Activated T-cell treated with anti-CD3 and anti-CD28 coated beads, Interleukin-2, amount 50 U/mL, for 24 hours (primary cell): Measurements from ENCODE around the gene FOXI1.
"Not testable (repeated sequence)": the region's sequence is repeated elsewhere in the genome, so short reads cannot be mapped to it uniquely, and the experiment has no call there.

Experiments used
- DNase-seq: peaks from one replicate; pipeline ENCODE4 v3.0.0-alpha.2; 2020
- H3K27ac Mint-ChIP-seq: 2 replicates; pipeline ENCODE4 v1.8.0; 2020; ENCODE audit warnings: mild to moderate bottlenecking, mixed read lengths
- H3K27me3 Mint-ChIP-seq: 2 replicates; pipeline ENCODE4 v1.8.0; 2020; ENCODE audit warnings: mixed read lengths
- H3K36me3 Mint-ChIP-seq: 2 replicates; pipeline ENCODE4 v1.8.0; 2020; ENCODE audit warnings: low read depth, mixed read lengths
- H3K4me1 Mint-ChIP-seq: 2 replicates; pipeline ENCODE4 v1.8.0; 2020; ENCODE audit warnings: low read depth, mixed read lengths
- H3K4me3 Mint-ChIP-seq: 2 replicates; pipeline ENCODE4 v1.8.0; 2020; ENCODE audit warnings: mild to moderate bottlenecking, moderate library complexity, mixed read lengths
- H3K9me3 Mint-ChIP-seq: 2 replicates; pipeline ENCODE4 v1.8.0; 2020; ENCODE audit warnings: mixed read lengths

Gene FOXI1

DNA sequence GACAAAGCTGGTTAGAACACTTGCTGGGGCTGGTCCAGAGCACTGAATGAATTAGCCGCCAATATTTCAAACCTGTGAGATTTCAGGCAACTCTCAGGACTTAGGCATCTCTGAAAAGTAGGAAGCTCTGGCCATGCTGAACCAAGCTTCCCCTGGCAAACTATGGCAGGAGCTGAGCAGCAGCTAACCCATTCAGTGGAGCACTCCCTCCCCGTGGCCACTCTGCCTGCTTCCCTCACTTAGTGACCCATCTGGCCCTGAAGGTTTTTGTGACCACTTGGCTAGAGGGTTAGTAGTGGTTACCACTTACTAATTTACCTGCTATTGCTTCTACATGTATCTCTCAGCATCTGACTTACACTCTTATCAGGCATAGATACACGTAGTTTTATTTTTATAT lies 25.5 kb downstream of the FOXI1 start:
- H3K27me3 Mint-ChIP-seq = peaks cover 34% of the 10 kb centered on the region
- H3K36me3 Mint-ChIP-seq = no peaks in the 10 kb centered on the region
- no peak overlapping the region for H3K4me3 Mint-ChIP-seq
- H3K4me1 Mint-ChIP-seq = no peaks in the 10 kb centered on the region
- DNase-seq = no peak
- no peak overlapping the region for H3K27ac Mint-ChIP-seq
- H3K9me3 Mint-ChIP-seq = peaks cover 9% of the 10 kb centered on the region

DNA sequence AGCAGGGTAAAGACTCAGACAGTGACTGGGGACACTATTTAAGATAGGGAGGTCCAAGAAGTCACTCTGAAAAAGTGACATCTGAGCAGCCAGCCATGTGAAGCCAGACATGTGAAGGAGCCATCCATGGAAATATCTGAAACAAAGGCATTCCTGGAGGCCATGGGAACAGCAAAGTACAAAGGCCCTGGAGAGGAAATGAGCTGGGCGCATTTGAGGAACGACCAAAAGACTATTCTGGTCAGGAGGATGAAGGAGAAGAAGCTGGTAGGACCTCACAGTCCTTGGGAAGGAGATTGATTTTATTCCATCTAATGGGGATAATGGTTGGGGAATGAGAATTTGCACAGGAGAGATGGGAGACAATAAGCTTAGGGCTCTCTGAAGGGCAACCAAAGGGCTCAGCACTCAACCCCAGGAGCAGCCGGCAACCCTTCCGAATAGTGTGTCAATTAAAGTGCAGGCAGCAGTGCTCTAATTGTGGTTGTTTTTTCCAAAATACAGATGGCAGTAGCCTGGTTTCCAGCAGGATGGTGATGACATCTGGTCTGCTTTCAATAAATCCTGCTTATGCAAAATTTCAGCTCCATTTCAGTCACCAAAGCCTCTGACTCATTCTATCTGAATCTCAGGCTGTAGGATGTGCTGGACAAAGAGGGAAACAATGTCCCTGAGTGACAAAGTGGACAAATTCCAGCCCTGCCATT lies 26.7 kb downstream of the FOXI1 start:
- no peak overlapping the region for H3K27ac Mint-ChIP-seq
- no peak overlapping the region for H3K4me3 Mint-ChIP-seq
- peaks cover 22% of the 10 kb centered on the region for H3K27me3 Mint-ChIP-seq
- H3K4me1 Mint-ChIP-seq = no peaks in the 10 kb centered on the region
- no peaks in the 10 kb centered on the region for H3K9me3 Mint-ChIP-seq
- DNase-seq = no peak
- H3K36me3 Mint-ChIP-seq = no peaks in the 10 kb centered on the region

DNA sequence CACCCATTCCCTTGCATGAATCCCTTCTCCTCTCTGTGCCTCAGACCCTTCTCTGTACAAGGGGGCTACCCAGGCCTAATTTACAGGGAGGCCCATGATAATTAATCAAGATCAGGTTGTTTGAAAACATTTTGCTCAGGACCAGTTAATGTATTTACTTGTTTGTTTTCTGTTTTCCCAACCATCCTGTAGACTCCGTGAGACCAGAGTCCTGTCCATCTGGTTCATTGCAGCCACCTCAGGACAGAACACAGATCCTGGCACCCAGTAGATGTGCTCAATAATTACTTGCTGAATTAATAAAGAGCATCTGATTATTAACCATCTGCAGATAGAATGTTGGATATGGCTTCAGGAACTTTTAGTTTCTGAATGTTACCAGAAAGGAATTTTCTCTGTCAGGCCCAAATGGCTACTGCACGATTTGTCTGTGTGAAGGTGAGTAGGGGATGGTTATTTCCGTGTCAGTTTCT lies 27.3 kb downstream of the FOXI1 start:
- peaks cover 17% of the 10 kb centered on the region for H3K27me3 Mint-ChIP-seq
- H3K36me3 Mint-ChIP-seq = no peaks in the 10 kb centered on the region
- no peaks in the 10 kb centered on the region for H3K9me3 Mint-ChIP-seq
- no peaks in the 10 kb centered on the region for H3K4me1 Mint-ChIP-seq
- DNase-seq = no peak
- no peak overlapping the region for H3K4me3 Mint-ChIP-seq
- no peak overlapping the region for H3K27ac Mint-ChIP-seq

DNA sequence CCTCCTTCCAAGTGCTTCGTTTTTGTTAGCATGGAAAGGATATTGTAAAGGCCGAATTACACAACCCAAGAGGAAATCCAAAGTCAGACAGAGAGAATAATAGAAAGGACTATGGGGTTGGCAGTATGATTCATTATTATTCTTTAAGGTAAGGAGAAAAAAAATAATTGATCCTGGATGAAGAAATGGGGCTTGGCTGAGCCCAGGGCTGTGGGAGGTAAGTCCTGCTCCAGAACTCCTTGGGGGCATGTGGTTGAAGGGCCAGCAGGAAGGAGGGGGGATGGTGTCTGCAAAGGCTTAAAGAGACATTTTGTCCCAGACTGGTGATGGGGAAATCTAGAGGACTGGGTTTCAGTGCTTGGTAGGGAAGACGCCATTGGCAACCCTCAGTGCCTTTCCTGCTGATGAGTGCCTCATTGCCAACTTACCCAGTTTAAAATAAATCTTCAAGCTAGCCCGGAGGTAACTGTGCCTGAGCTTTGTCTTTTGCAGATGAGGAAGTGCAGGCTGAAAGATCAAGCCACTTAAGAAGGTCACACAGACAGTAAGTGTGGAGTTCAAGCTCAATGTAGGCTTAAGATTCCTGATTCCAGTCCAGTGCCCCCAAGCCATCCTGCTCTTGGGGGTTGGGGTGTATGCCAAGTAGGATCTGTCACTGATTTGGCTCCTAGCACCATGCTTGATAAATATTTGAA lies 30.2 kb downstream of the FOXI1 start:
- Mint-ChIP-seq H3K9me3 (no peaks in the 10 kb centered on the region), H3K4me1 (no peaks in the 10 kb centered on the region), H3K4me3 (no peak overlapping the region), H3K27me3 (peaks cover 7% of the 10 kb centered on the region), H3K36me3 (no peaks in the 10 kb centered on the region), H3K27ac (no peak overlapping the region)
- DNase-seq = no peak

DNA sequence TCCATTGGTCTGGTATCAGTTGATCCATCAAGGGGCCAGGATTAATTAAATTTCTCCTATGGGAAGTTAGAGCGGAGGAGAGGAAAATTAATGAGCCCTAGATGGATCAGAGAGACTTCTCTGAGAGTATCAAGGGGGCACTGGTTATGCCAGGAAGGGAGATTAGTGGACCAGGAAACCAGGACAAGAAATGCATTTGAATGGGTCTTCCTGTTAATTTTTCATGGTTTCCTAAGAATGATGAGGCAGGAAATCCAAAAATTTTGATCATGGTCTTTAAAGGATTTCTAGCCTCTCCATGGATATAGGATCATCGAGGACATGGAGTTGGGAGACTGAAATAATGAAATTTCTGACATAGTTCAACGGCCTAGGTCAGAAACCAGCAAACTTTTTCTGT lies 30.8 kb downstream of the FOXI1 start:
- H3K4me3 Mint-ChIP-seq = no peak overlapping the region
- H3K36me3 Mint-ChIP-seq = no peaks in the 10 kb centered on the region
- H3K4me1 Mint-ChIP-seq = no peaks in the 10 kb centered on the region
- DNase-seq = no peak
- no peaks in the 10 kb centered on the region for H3K9me3 Mint-ChIP-seq
- peaks cover 7% of the 10 kb centered on the region for H3K27me3 Mint-ChIP-seq
- H3K27ac Mint-ChIP-seq = no peak overlapping the region

DNA sequence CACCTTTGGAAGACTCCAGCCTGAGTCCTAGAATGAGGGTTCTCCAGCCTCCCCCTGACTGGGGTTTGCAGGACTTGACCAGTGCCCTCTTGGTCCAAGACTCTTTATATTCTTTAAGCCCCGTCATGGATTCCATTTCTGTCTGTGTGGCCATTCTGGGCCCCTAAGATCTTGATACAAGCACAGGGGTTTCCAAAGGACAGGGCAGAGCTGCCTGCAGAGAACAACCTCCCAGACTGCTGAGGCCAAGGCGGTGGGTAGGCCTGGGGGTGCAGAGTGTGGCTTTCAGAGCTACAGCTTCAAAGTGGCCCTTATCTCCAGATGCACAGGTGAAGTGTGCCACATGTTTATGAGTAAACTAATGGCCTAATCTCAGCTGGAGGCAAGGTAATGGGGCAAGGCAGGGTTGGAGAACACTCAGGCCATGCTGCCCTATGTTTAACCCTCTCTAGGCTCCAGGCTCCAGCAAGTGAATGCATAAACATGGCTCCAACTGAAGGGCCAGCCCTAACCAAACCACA lies 32.1 kb downstream of the FOXI1 start:
- no peak overlapping the region for H3K27ac Mint-ChIP-seq
- no peaks in the 10 kb centered on the region for H3K36me3 Mint-ChIP-seq

DNA sequence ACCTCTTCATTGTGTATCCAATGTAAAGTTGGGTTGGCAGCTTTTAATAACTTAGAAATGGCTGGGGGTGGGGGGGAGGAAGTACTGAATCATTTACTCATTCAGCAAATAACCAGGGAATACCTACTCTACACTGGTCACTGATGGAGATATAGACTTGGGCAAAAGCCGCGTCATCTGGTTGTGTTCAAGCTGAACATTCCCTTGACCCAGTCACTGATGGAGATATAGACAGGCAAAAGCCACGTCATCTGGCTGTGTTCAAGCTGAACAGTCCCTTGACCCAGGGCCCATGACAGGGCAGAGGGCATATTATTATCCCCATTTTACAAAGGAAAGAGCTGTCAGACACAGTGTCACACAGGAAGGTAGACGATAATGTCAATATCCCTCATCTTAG lies 32.6 kb downstream of the FOXI1 start:
- H3K27me3 Mint-ChIP-seq = peaks cover 3% of the 10 kb centered on the region
- no peaks in the 10 kb centered on the region for H3K4me1 Mint-ChIP-seq
- no peak for DNase-seq
- no peaks in the 10 kb centered on the region for H3K36me3 Mint-ChIP-seq
- no peaks in the 10 kb centered on the region for H3K9me3 Mint-ChIP-seq
- no peak overlapping the region for H3K27ac Mint-ChIP-seq
- H3K4me3 Mint-ChIP-seq = no peak overlapping the region

More for the DNA sequence above, 32.1 kb downstream of the FOXI1 start:
- peaks cover 3% of the 10 kb centered on the region for H3K27me3 Mint-ChIP-seq
- DNase-seq = no peak
- no peaks in the 10 kb centered on the region for H3K4me1 Mint-ChIP-seq
- no peaks in the 10 kb centered on the region for H3K9me3 Mint-ChIP-seq
- H3K4me3 Mint-ChIP-seq = no peak overlapping the region

DNA sequence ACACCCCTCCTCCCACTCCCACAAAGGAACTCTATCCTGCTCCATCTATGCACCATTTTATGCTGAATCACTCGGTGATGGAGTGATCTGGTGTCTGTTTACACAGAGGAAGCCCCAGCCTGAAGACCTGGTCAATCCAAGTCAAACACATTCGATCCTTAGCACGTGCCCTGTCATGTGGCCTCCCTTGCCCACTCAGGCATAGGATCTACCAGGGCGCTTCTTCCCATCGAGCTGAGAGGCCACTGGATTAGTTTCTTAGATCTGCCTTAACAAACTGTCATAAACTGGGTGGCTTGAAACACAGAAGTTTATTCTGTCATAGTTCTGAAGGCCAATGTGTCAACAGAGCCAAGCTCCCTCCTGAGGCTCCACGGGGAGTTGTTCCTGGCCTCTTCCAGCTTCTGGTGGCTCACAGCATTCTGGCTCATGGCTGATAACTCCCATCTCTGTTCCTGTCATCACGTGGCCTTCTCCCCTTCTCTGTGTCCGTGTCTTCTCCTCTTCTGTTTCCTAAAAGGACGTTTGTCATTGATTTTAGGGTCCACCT lies 34.2 kb downstream of the FOXI1 start:
- Mint-ChIP-seq H3K4me1 (no peaks in the 10 kb centered on the region), H3K27me3 (no peaks in the 10 kb centered on the region), H3K27ac (no peak overlapping the region), H3K36me3 (no peaks in the 10 kb centered on the region), H3K9me3 (no peaks in the 10 kb centered on the region), H3K4me3 (no peak overlapping the region)
- DNase-seq = no peak

DNA sequence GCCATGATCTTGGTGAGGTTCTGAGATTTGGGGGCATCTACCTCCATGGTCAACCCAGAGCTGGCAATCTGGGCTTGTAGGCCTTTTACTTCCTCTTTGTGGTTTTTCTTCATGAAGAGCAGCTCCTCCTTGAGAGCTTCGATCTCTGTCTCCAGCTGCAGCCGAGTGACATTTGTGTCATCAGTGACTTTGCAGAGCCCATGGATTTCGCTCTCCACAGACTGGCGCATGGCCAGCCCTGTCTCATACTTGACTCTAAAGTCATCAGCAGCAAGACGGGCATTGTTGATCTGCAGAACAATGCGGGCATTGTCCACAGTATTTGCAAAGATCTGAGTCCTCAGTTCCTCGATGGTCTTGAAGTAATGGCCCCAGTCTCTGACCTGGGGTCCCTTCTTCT lies 35.5 kb downstream of the FOXI1 start:
- not testable (repeated sequence) for H3K27me3 Mint-ChIP-seq, H3K4me3 Mint-ChIP-seq, H3K4me1 Mint-ChIP-seq, H3K9me3 Mint-ChIP-seq, H3K36me3 Mint-ChIP-seq, DNase-seq, H3K27ac Mint-ChIP-seq

DNA sequence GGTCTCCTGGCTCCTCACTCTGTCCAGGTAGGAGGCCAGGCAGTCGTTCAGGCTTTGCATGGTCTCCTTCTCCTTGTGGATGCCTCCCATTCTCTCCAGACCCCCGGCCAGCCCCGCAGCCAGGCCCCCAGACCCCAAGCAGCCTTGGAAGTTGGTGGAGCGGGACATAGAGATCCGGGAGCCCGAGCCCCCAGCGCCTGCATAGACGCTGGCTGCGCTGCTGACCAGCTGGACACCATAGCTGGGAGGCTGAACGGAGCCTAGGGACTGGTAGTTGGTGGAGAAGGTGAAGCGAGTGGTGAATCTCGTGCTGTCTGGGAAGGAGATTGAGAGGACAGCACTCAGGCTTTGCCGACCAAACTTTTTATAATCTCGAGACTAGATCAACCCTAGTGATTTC lies 35.9 kb downstream of the FOXI1 start:
- Mint-ChIP-seq H3K4me3 (no peak overlapping the region), H3K27me3 (no peaks in the 10 kb centered on the region), H3K4me1 (no peaks in the 10 kb centered on the region), H3K9me3 (no peaks in the 10 kb centered on the region), H3K27ac (no peak overlapping the region), H3K36me3 (no peaks in the 10 kb centered on the region)
- no peak for DNase-seq

DNA sequence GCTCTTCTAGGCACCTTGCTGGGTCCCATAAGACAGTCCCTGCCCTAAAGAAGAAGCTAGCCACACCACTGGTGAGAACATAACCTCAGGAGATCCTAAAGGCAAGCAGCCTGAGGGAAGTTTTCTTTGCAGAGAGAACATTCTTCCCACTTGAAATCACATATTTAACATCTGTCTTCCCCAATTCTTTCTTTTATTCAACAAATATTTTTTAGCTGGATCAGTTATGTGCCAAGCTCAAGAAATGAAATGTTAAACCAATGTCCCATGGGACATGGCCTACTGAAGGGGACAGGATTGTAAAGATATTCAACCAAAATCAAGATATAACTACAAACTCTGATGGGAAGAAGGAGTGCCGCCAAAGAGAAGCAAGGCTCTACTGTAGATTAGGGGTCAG lies 36.5 kb downstream of the FOXI1 start:
- no peak overlapping the region for H3K27ac Mint-ChIP-seq
- no peak for DNase-seq
- H3K9me3 Mint-ChIP-seq = no peaks in the 10 kb centered on the region
- H3K27me3 Mint-ChIP-seq = no peaks in the 10 kb centered on the region
- H3K36me3 Mint-ChIP-seq = no peaks in the 10 kb centered on the region
- H3K4me1 Mint-ChIP-seq = no peaks in the 10 kb centered on the region
- no peak overlapping the region for H3K4me3 Mint-ChIP-seq

DNA sequence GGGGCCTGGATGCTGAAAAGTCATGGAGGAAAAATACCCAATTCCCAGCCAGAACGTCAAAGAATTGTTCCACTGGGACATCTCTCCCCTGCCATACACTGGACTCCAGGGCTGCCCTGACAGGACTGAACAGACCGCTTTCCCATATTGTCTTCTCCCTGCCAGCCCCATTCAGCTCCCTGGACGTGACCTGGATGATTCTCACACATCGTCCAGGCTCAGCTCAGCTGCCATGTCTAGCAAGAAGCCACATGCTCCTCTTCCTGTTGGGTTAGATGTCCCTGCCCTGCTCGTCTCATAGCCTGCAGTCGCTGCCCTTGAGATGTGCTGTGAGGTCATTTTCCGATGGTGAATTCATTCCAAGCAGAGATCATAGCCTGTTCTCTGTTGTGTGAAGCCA lies 37.4 kb downstream of the FOXI1 start:
- no peak for DNase-seq
- no peaks in the 10 kb centered on the region for H3K4me1 Mint-ChIP-seq
- H3K36me3 Mint-ChIP-seq = no peaks in the 10 kb centered on the region
- H3K4me3 Mint-ChIP-seq = no peak overlapping the region
- no peaks in the 10 kb centered on the region for H3K9me3 Mint-ChIP-seq
- no peaks in the 10 kb centered on the region for H3K27me3 Mint-ChIP-seq
- H3K27ac Mint-ChIP-seq = no peak overlapping the region

DNA sequence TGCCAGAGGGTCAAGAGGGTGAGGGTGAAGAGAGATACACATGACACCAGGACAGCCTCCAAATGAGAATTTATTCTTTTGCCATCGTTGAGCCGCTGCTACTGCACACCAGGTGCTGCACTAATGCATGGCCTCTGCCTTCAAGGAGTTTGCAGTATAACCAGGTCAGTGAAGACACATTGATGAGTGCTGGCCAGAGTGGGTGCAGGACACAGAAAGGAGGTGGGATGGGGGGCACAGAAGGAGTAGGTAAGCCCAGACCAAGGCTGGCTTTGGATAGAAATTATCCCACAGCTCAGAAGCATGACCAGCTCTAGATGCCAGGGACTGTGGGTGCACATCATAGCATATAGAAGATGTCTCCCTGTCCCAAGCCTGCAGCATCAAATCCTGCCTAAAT lies 38.0 kb downstream of the FOXI1 start:
- H3K36me3 Mint-ChIP-seq = no peaks in the 10 kb centered on the region
- H3K4me3 Mint-ChIP-seq = no peak overlapping the region
- H3K4me1 Mint-ChIP-seq = no peaks in the 10 kb centered on the region
- H3K27me3 Mint-ChIP-seq = no peaks in the 10 kb centered on the region
- H3K9me3 Mint-ChIP-seq = no peaks in the 10 kb centered on the region
- DNase-seq = no peak
- no peak overlapping the region for H3K27ac Mint-ChIP-seq

DNA sequence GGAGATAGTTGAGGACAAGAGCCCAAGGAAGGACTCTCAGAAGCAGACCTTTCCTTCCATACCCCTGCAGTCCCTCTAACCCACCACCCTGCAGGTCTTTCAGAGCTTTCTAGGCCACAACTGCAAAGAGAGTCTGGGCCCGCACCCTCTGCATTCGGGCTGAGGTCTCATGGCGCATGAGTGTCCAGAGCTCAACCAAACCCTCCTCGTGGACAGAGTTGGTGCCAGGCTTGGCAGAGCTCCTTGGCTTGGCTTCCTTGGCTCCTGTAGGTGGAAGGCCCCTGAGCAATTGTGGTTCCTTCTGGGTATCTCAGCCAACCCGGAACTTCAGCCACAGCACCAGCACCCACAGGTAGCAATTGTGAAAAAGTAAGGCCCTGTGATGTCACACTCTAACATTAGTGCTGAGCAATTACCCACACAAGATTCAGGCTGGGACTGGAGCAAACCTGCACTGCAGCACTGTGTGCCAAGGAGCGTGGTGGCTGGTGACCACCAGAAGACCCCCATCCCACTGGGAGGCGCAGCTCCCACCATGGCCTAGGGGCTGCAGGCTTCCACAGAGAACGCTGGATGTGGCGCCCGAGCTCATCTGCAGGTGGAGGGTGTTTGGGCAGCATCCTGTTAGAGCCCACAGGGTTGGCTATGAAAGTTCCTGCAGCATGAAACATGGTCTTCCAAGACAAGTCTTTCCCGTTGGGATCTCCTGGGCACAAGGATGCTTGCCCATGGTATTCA lies 38.8 kb downstream of the FOXI1 start:
- no peaks in the 10 kb centered on the region for H3K9me3 Mint-ChIP-seq
- DNase-seq = no peak
- H3K4me1 Mint-ChIP-seq = no peaks in the 10 kb centered on the region
- H3K27ac Mint-ChIP-seq = no peak overlapping the region
- H3K36me3 Mint-ChIP-seq = no peaks in the 10 kb centered on the region
- no peak overlapping the region for H3K4me3 Mint-ChIP-seq
- no peaks in the 10 kb centered on the region for H3K27me3 Mint-ChIP-seq
